GM18520 (cell line): ENCODE results near the gene WNK2.
"Not testable (repeated sequence)": the region's sequence is repeated elsewhere in the genome, so short reads cannot be mapped to it uniquely, and the experiment has no call there.

ENCODE experiments used
- ATAC-seq: cut with Tn5 transposase; IDR thresholded peaks from one replicate; pipeline ENCODE4 v1.9.1; 2021; ENCODE audit not compliant: unreplicated experiment

The WNK2 gene

DNA sequence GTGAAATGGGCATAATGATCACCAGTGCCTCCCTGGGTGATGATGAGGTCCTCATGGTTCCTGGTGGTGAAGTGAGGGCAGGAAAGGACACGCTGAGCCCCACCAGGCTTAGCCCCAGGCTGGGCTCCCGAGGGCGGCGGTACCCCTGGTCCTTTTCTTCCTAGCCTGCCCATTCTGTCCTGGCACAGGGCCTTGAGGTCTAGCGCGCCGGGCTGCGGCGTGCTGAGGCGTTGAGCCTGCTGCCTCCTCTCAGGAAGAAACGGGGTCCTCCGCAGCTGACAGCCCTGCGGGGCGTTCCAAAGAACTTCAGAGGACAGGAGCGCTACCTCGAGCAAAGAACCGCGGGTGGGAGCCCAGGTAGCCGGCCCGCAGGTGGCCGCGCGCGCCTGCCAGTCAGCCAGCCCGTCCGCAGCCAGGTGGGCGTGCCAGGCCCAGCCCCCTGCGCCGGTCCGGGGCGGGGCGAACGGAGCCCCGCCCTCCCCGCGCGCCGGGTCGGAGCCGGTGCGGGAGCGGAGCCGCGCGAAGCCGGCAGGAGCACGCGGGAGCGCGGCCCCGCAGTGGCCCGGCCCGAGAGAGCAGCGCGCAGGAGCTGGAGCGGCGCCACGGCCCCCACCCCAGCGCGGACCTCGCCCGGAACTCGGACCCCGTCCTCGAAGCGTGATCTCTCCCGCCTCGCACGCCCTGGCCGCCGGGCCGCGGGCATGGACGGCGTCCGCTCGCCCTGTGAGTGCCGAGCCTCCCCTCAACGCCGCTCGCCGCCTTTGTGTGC, at the start of gene WNK2:
Gene WNK2 (plus strand): TSS at position 477 of the 769 bp plus-strand sequence. CDS start 791 bp downstream, outside the sequence.
- ATAC-seq, result no peak

DNA sequence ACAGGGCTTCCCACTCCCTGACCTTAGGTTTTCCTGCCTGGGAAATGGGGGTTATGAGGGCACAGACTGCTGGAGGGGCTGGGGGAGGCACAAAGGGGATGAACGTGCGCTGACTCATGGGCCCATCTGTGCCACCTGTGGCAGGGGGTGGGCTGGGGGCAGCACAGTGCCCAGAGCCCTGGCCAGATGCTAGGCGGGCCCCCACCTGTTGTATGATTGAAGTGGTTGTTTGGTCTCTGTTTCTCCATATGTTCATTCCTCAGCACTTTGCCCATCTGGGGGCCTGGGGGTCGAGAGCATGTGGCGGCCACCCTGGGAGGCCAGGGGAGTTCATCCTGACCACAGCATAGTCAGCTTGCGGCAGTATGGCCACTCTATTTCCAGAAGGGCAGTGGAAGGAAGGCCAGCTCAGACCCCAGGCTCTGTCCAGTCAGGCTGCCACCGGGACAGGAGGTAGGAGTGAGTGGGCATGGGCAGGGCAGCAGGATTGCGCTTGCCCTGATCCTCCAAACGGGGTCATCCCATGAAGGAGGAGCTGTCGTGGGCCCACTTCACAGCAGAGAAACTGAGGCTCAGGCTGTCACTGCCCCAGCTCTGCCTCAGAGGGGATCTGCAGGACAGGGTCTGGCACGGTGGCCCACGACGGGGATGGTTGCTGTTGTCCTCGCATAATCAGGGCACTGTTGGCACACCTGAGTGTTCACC, 49.0 kb upstream of the WNK2 start:
- no peak for ATAC-seq

GRCh38 chr9:93136011-93136440, 47.9 kb upstream of the WNK2 start:
- ATAC-seq, result no peak

DNA sequence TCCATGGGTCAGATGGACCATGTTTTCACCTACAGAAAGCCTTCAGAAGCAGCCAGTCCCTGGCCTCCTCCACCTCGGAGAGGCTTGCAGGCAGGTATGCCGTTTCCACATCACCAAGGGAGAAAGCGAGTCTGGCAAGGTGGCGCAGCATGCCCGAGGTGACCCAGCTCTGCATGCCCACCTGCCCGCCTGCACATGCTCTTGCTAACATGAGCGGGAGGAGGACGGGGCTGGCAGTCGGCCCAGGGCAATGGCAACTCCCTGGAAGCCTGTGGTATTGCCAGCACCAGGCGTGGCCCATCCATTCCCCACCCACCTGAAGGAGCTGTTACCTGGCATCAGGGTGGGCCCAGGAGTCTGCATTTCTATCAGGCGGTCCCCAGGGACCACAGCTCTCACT, 46.6 kb upstream of the WNK2 start:
- ATAC-seq, result no peak

DNA sequence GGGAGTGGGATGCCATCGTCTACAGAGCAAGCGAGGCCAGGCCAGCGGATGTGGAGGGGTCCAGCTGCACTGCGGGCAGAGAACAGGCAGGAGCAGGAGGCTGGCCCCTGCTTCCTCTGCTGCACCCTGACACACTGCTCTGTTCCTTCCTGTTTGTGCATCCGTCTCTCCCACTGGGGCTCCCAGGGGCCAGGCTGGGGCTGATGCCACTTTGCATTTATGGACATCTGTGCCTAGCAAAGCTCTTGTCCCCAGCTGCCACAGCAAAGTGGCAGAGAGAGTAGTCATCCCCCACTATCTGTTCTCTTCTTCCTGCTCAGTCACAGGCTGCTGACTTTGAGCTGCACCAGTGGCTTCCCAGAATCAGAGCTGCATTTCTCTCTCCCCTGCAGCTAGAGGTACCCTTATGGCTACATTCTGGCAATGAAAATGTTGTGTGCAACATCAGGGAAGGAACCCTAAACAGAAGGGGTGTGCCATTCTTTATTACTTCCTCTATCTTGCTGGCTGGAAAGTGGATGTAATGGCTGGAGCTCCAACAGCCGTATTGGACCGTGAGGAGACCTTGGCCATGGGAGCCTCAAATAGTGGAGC, 45.7 kb upstream of the WNK2 start:
- ATAC-seq, result no peak

GRCh38 chr9:93139365-93140182, 44.4 kb upstream of the WNK2 start:
- no peak for ATAC-seq

DNA sequence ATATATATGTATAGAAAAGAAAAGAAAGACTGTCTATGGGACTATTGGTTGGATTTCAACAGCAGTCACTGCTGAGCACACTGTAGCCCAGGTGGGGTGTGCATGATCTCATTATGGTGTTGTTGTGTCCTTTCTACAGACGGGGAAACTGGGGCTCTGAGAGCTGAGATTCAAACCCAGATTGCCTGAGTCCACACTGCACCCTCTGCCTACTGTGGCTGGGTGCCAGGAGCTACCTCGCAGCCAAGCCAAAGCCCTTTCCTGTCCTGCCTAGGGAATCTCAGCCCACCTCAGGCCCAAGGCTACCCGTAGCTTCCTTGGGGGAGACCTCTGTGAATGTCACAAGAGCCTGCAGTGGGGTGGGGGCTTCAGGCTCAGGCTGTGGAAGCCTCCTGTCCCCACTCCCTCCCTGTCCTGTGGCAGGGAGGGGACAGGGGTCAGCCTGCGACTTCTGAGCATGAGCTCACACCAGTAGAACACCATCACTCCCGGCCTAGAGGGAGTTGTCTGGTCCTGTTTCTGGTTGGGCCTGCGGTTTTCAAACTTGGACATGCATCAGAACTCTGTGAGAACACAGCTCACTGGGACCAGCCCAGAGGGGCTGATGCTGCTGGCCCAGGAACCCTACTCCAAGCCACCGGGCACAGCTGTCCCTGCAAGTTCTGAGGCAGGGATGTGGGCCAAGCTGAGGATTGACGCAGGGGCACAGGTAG, 42.0 kb upstream of the WNK2 start:
- no peak for ATAC-seq

- no peak for ATAC-seq
Measured at GRCh38 chr9:93143830-93144530, 40.0 kb upstream of the WNK2 start.

DNA sequence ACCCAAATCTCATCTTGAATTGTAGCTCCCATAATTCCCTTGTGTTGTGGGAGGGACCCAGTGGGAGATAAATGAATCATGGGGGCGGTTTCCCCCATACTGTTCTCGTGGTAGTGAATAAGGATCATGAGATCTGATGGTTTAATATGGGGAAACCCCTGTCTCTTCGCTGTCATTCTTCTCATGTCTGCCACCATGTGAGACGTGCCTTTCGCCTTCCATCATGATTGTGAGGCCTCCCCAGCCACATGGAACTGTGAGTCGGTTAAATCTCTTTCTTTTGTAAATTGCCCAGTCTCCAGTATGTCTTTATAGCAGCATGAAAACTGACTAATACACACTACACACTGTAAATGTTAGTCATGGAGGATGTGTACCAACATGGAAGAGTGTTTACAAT, 37.2 kb upstream of the WNK2 start:
- not testable (repeated sequence) for ATAC-seq

GRCh38 chr9:93147632-93148031, 36.3 kb upstream of the WNK2 start:
- no peak for ATAC-seq

GRCh38 chr9:93148721-93149120, 35.2 kb upstream of the WNK2 start:
- ATAC-seq, result no peak

DNA sequence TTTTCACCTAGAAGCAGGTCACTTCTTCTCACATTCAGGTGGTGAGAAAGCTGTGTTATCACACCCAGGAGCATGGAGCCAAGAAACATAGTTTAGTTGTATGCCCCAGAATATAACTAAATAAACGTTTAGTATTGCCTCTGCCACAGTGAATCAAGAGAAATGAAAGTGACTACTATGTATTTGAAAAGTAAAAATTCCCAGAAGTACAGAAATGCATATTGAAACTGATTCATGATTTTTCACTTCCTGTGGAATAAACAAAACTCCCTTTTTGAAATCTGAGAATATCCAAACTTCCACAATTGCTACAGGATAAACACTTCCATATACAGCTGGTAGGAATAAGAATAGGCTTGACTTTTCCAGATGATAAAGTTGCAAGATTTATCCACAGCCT, 34.6 kb upstream of the WNK2 start:
- ATAC-seq, result no peak

DNA sequence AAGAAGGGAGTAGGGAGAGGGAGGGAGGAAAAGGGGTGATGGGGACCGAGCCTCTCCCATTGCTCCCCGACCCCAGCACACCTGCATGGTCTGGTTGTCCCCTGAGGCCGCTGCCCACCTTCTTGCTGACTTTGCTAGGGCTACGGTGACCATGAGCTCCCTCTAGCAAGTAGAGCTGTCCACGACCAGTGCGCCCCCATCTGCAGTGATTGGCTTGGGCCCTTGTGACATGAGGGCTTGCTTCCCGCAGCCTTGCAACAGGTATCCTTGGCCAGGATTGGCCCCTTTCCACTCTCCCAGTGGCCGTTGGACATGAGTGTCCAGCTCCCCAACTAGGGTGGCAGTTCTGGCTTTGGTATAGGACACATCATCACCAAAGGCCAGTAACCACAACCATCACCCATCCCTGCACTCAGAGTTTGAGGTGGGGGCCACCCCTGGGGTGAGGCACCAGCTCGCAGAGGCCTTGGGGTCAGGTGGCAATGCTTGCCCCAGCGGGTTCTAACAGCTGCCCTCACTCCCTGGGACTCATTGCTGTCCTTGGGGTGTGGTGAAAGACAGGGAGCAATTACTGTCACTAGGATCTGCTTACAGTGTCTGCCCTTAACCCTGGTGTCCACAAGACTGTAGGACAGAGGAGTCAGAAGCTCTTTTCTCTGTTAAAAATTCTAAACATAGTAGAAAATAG, 32.7 kb upstream of the WNK2 start:
- no peak for ATAC-seq

DNA sequence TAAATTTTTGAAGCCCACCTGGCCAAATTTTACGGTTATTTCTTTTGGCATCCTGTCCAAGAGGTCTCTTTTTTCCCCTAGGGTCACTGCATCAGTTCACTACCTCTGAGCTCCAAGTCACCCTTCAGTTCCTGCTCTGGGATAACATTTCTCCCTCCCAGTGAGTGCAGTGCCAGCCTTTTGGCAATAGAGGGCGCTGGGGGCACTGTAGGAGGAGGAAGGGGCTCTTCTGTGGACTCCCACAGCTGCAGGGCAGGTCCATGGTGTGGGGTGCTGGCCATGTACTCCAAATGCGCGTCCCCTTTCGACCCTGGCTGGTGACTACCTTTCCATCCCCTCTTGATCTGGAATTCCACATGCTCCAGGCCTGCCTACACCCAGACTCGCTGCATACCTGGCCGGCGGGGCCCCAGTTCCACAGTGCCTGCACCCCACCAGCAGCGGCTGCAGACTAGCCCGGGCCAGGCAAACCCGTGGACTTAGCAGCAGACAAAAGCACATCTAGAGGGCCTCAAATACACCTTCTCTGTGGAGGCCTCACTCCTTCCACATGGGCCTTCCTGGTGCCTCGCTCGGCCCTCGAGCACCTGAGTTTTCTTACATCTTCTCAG, 29.5 kb upstream of the WNK2 start:
- no peak for ATAC-seq

GRCh38 chr9:93155716-93156474, 28.0 kb upstream of the WNK2 start:
- no peak for ATAC-seq

- ATAC-seq, result no peak
Measured at GRCh38 chr9:93156475-93157008, 27.4 kb upstream of the WNK2 start.

DNA sequence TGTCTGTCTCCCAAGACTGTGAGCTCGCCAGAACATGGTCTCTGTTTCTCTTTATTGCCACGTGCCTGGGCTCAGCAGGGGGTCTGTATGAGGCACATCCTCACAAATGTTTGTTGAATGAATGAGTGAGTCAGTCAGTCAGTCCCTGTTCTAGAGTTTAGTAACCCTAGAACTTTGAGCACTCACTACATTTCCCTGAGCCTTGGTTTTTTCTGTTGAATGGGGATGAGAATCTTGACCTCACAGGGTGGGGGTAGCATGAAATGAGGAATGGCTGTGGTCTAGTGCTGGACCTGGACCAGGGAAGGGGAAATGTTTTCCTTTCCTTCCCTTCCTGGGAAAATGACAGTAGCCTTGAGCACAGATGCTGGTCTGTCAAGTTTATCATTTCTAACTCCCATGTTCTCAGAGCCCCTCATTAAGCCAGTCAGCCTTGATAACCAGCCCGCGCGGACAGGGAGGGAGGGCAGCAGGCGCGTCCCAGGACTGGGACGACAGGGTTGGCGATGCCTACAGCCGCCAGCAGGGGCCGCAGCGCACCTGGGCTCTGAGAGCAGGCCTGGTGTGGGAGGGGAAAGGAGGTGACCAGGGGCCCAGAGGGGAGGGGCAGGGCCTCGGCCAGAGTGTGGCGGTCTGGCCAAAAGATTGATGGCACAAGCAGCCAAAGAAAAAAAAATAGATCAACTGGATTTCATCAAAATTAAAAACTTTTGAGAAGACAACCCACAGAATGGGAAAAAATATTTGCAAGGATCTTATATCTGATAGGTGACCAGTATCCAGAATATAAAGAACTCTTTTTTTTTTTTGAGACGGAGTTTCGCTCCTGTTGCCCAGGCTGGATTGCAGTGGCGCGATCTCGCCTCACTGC, 24.1 kb upstream of the WNK2 start:
- peak; percentile 61 for ATAC-seq
